IMR-90 (cell line): Measurements from ENCODE around the gene FAAP100. TPM values are rescaled to one million over a fixed set of nuclear protein-coding genes. Genes with fewer than 3 reads are reported as not detected.

Experiments used
- ATAC-seq: fragments of 200-7000 bp; cut with Tn5 transposase; 2 replicates; pipeline ENCODE4 v1.9.1; 2020; ENCODE audit warnings: low read depth, mild to moderate bottlenecking, moderate library complexity
- BruUV-seq: library from RNA; stranded (reverse); fragments of 400-500 nt; replicated peaks from 2 replicates; lab custom pipeline; 2021; lab: Mats Ljungman, UMichigan
- CTCF ChIA-PET: fragments of 300-600 bp; formaldehyde crosslinking; extraction: SDS; loops from one replicate; lab custom pipeline; 2021; ENCODE audit warnings: antibody characterized with exemption; lab: Yijun Ruan, JAX
- POLR2A ChIA-PET: fragments of 300-600 bp; sonication (Branson Sonifier 250); formaldehyde crosslinking; loops from one replicate; lab custom pipeline; 2022; ENCODE audit warnings: antibody characterized with exemption; ENCODE audit not compliant: unreplicated experiment; lab: Charles Lee
- DNase-seq: peaks from one replicate; pipeline ENCODE4 v3.0.0; 2013
- H2AFZ ChIP-seq: replicated peaks from 2 replicates; pipeline ENCODE3; 2013; ENCODE audit warnings: low read length, mild to moderate bottlenecking; ENCODE audit not compliant: poor library complexity
- H2AK5ac ChIP-seq: 2 replicates; pipeline ENCODE4 v1.6.1; 2013; ENCODE audit warnings: low read depth, low read length, inconsistent platforms
- H2AK9ac ChIP-seq: replicated peaks from 2 replicates; pipeline ENCODE3; 2013; ENCODE audit warnings: mild to moderate bottlenecking, low read depth, low read length, moderate library complexity; ENCODE audit not compliant: poor library complexity
- H2BK120ac ChIP-seq: 2 replicates; pipeline ENCODE4 v1.6.1; 2013; ENCODE audit warnings: low read depth, low read length, inconsistent platforms
- H2BK15ac ChIP-seq: 3 replicates; pipeline ENCODE4 v1.6.1; 2013; ENCODE audit warnings: low read depth, low read length, inconsistent platforms
- H2BK20ac ChIP-seq: 2 replicates; pipeline ENCODE4 v1.6.1; 2013; ENCODE audit warnings: low read depth, mild to moderate bottlenecking, inconsistent platforms, low read length, moderate library complexity
- H2BK5ac ChIP-seq: 2 replicates; pipeline ENCODE4 v1.6.1; 2013; ENCODE audit warnings: mild to moderate bottlenecking, low read depth, low read length, inconsistent platforms; ENCODE audit not compliant: poor library complexity, severe bottlenecking
- H3K14ac ChIP-seq: replicated peaks from 2 replicates; pipeline ENCODE4 v1.6.1; 2013; ENCODE audit warnings: low read depth, low read length, inconsistent platforms
- H3K18ac ChIP-seq: 2 replicates; pipeline ENCODE4 v1.6.1; 2013; ENCODE audit warnings: low read depth, low read length, control low read depth
- H3K23ac ChIP-seq: 2 replicates; pipeline ENCODE4 v1.6.1; 2013; ENCODE audit warnings: low read depth, low read length, inconsistent platforms
- H3K27ac ChIP-seq: 2 replicates; pipeline ENCODE4 v1.5.1; 2013; ENCODE audit warnings: mild to moderate bottlenecking, control low read depth, low read length; ENCODE audit not compliant: insufficient read depth
- H3K27me3 ChIP-seq: 2 replicates; pipeline ENCODE4 v1.6.1; 2013; ENCODE audit warnings: low read length; ENCODE audit not compliant: control insufficient read depth, insufficient read depth
- H3K36me3 ChIP-seq: 2 replicates; pipeline ENCODE4 v1.6.1; 2013; ENCODE audit warnings: low read length, mixed read lengths; ENCODE audit not compliant: control insufficient read depth, insufficient read depth
- H3K4ac ChIP-seq: 2 replicates; pipeline ENCODE4 v1.6.1; 2013; ENCODE audit warnings: low read depth, low read length, inconsistent platforms
- H3K4me1 ChIP-seq: 2 replicates; pipeline ENCODE4 v1.6.1; 2013; ENCODE audit warnings: low read length, mixed read lengths; ENCODE audit not compliant: control insufficient read depth, insufficient read depth
- H3K4me2 ChIP-seq: 2 replicates; pipeline ENCODE4 v1.6.1; 2013; ENCODE audit warnings: low read depth, mild to moderate bottlenecking, control low read depth, low read length, moderate library complexity
- H3K4me3 ChIP-seq: 2 replicates; pipeline ENCODE4 v1.5.1; 2013; ENCODE audit warnings: low read depth, mild to moderate bottlenecking, control low read depth, low read length, moderate library complexity; ENCODE audit not compliant: insufficient read depth
- H3K56ac ChIP-seq: 2 replicates; pipeline ENCODE4 v1.6.1; 2013; ENCODE audit warnings: low read length, inconsistent platforms; ENCODE audit not compliant: insufficient read depth; ENCODE audit errors: extremely low read depth
- H3K79me1 ChIP-seq, 2 experiments: 2 replicates each; pipeline ENCODE4 v1.6.1; 2013; ENCODE audit warnings: low read length in 2 of 2, inconsistent platforms in 1 of 2, low read depth in 1 of 2
- H3K9ac ChIP-seq: 2 replicates; pipeline ENCODE4 v1.6.1; 2013; ENCODE audit warnings: low read depth, low read length, control low read depth
- H3K9me1 ChIP-seq: 2 replicates; pipeline ENCODE4 v1.6.1; 2013; ENCODE audit warnings: low read length, inconsistent platforms; ENCODE audit not compliant: insufficient read depth
- H3K9me3 ChIP-seq: 2 replicates; pipeline ENCODE4 v1.6.1; 2013; ENCODE audit warnings: low read length; ENCODE audit not compliant: control insufficient read depth, insufficient read depth
- H4K20me1 ChIP-seq: 2 replicates; pipeline ENCODE4 v1.6.1; 2013; ENCODE audit warnings: low read length, inconsistent platforms; ENCODE audit not compliant: insufficient read depth
- H4K5ac ChIP-seq: 2 replicates; pipeline ENCODE4 v1.6.1; 2013; ENCODE audit warnings: mild to moderate bottlenecking, low read depth, low read length, control low read depth
- H4K8ac ChIP-seq, 2 experiments: 2 replicates each; pipeline ENCODE4 v1.6.1; 2013; ENCODE audit warnings: low read depth in 2 of 2, low read length in 2 of 2, control low read depth in 1 of 2, inconsistent platforms in 1 of 2
- H4K91ac ChIP-seq: 2 replicates; pipeline ENCODE4 v1.6.1; 2013; ENCODE audit warnings: low read depth, low read length, inconsistent platforms; ENCODE audit not compliant: insufficient read depth
- CEBPB ChIP-seq: IDR thresholded peaks from 2 replicates; pipeline ENCODE4 v1.6.1; 2012; ENCODE audit warnings: low read depth, low read length, improper control_type of control experiment
- CTCF ChIP-seq: conservative IDR thresholded peaks from 2 replicates; pipeline ENCODE4 v1.5.1; 2012; ENCODE audit warnings: mild to moderate bottlenecking, low read depth, low read length, improper control_type of control experiment
- ELK1 ChIP-seq: fragments of 150-350 bp; IDR thresholded peaks from 2 replicates; pipeline ENCODE4 v1.6.1; 2016; ENCODE audit warnings: low read depth, mild to moderate bottlenecking, low read length, moderate library complexity, borderline replicate concordance
- FOS ChIP-seq: fragments of 150-350 bp; IDR thresholded peaks from 2 replicates; pipeline ENCODE4 v1.6.1; 2016; ENCODE audit warnings: low read depth, low read length
- MAFK ChIP-seq: IDR thresholded peaks from 2 replicates; pipeline ENCODE4 v1.6.1; 2012; ENCODE audit warnings: low read depth, low read length, improper control_type of control experiment
- MAZ ChIP-seq: IDR thresholded peaks from 2 replicates; pipeline ENCODE4 v1.6.1; 2012; ENCODE audit warnings: low read depth, mild to moderate bottlenecking, low read length, improper control_type of control experiment, moderate library complexity, borderline replicate concordance
- RAD21 ChIP-seq: IDR thresholded peaks from 2 replicates; pipeline ENCODE4 v1.6.1; 2012; ENCODE audit warnings: low read length, improper control_type of control experiment
- SMC3 ChIP-seq: fragments of 150-350 bp; IDR thresholded peaks from 2 replicates; pipeline ENCODE4 v1.6.1; 2016; ENCODE audit warnings: low read depth, mild to moderate bottlenecking, antibody characterized with exemption, low read length, moderate library complexity
- USF2 ChIP-seq: fragments of 150-350 bp; IDR thresholded peaks from 2 replicates; pipeline ENCODE4 v1.6.1; 2017; ENCODE audit warnings: mild to moderate bottlenecking, antibody characterized with exemption, low read length, low read depth
- WGBS, 2 experiments: methylation state at CpG; one replicate each; pipeline versions ENCODE4 v1.1.5 to v1.1.7; 2013; ENCODE audit warnings: missing lambda C conversion rate in 2 of 2; ENCODE audit not compliant: insufficient read length in 1 of 2; ENCODE audit errors: extremely low coverage in 2 of 2; 5-methylcytosine and 5-hydroxymethylcytosine counted together
- dilution Hi-C: fragments of 300-500 bp; cut with HindIII; formaldehyde crosslinking; loops from one replicate; pipeline ENCODE4 v1.14.3; 2018; ENCODE audit warnings: low sequenced_read_pairs; ENCODE audit not compliant: unreplicated experiment
- in situ Hi-C: fragments of 300-500 bp; cut with MboI; formaldehyde crosslinking; loops from 3 replicates; pipeline ENCODE4 v1.14.3; 2019; ENCODE audit warnings: low sequenced_read_pairs, inconsistent platforms, mixed read lengths
- intact Hi-C: fragments of 100-400 bp; cut with micrococcal nuclease; formaldehyde crosslinking; loops from 2 replicates; pipeline ENCODE4 v1.10.0; 2022
- polyA plus RNA-seq, 3 experiments: library from polyadenylated mRNA; depleted of rRNA; stranded (reverse); fragments of >200 nt; gene quantifications; 2 replicates each; pipeline ENCODE4 v1.2.3, GENCODE V29; 2012; ENCODE audit warnings: low replicate concordance in 1 of 3
- total RNA-seq: library from RNA; depleted of rRNA; stranded (reverse); fragments of >200 nt; gene quantifications from 2 replicates; pipeline ENCODE4 v1.2.3, GENCODE V29; 2012

Gene FAAP100
- total and polyA plus RNA-seq, 2 of the 4 experiments (the other 2 are of a cell fraction) = 7.9 to 24.8 TPM

- H2AK5ac ChIP-seq = no peak overlapping the region; the same call in 1 of the 2 replicates
- no peak overlapping the region for H3K14ac ChIP-seq
- H3K9me3 ChIP-seq = no peaks in the 10 kb centered on the region
- no peak overlapping the region for H3K18ac ChIP-seq
- WGBS, 2 experiments = 46% methylated on average over 5 of the region's 14 CpGs; no CpG with 5 or more reads in 1 of the 2 experiments
- ATAC-seq = no peak
- BruUV-seq = no TSS peak
- no peak overlapping the region for H3K4me2 ChIP-seq
- DNase-seq = no peak
- no peak overlapping the region for H2BK5ac ChIP-seq
- no peak overlapping the region for H2BK20ac ChIP-seq
- H3K4me3 ChIP-seq = no peak overlapping the region
- no peak overlapping the region for H2AFZ ChIP-seq
- ChIA-PET CTCF (no interaction called here), POLR2A (interaction anchor here (1.2 kb wide), 1 partner anchor 22 kb away, joined by 4 read pairs; the partner anchor contains the start of gene ACTG1)
- H4K20me1 ChIP-seq = no peaks in the 10 kb centered on the region
- no peak overlapping the region for H3K4ac ChIP-seq
- H3K79me1 ChIP-seq = peaks cover 2 to 3% of the 10 kb centered on the region in 2 experiments; a peak in 2 of 4 replicates
- intact Hi-C loops (no loop called here), dilution Hi-C loops (no loop called here), in situ Hi-C loops (no loop called here)
- peaks cover 18% of the 10 kb centered on the region; the same call in 1 of the 2 replicates for H3K27me3 ChIP-seq
- no peak overlapping the region for H3K27ac ChIP-seq
- no peak overlapping the region for H4K91ac ChIP-seq
- H3K56ac ChIP-seq = no peak overlapping the region
- H3K23ac ChIP-seq = no peak overlapping the region
- H4K8ac ChIP-seq = no peak overlapping the region
- no peak overlapping the region for H2BK15ac ChIP-seq
- H4K5ac ChIP-seq = no peak overlapping the region
- H2BK120ac ChIP-seq = no peak overlapping the region
- H3K9ac ChIP-seq = no peak overlapping the region
- H3K4me1 ChIP-seq = peaks cover 4% of the 10 kb centered on the region; the same call in 1 of the 2 replicates
- TF ChIP-seq RAD21 (no peak), FOS (no peak), ELK1 (no peak), SMC3 (no peak), USF2 (no peak), CTCF (no peak), MAZ (no peak), MAFK (no peak), CEBPB (no peak)
- peaks cover 2% of the 10 kb centered on the region for H3K9me1 ChIP-seq
- H2AK9ac ChIP-seq = peak overlapping the region; percentile 23
- no peaks in the 10 kb centered on the region for H3K36me3 ChIP-seq
Measured at GRCh38 chr17:81489998-81490992, 61.9 kb downstream of the FAAP100 start.
